ENCODE data around the gene LBR. TPM values are rescaled to one million over a fixed set of nuclear protein-coding genes. Genes with fewer than 3 reads are reported as not detected.

The LBR gene
- total RNA-seq, 1 experiment from 2014 or later: 157 TPM

Other genes starting within 250 kb of the LBR start
- 0.07 TPM in 1 of 2 replicates, not detected in the other for gene ENAH, start 225.1 kb upstream of the LBR start, total RNA-seq (2014; rRNA removed; shearing (Covaris generic); ENCODE audit: low replicate concordance)

Data from Karpas-422 (cell line).